Brain microvascular endothelial cell (primary cell): ENCODE data around the gene FAM162A.

ENCODE experiments used
- DNase-seq: peaks from one replicate; pipeline ENCODE4 v3.0.0-alpha.2; 2020
- H3K27ac ChIP-seq: fragments of 250-450 bp; sonication (Bioruptor Pico); 2 replicates; pipeline ENCODE4 v1.5.1; 2020; ENCODE audit warnings: mild to moderate bottlenecking, moderate library complexity
- H3K27me3 ChIP-seq: fragments of 250-450 bp; sonication (Bioruptor Pico); replicated peaks from 2 replicates; pipeline ENCODE4 v1.5.1; 2020; ENCODE audit warnings: mild to moderate bottlenecking
- H3K36me3 ChIP-seq: fragments of 250-450 bp; sonication (Bioruptor Pico); replicated peaks from 2 replicates; pipeline ENCODE4 v1.5.1; 2020; ENCODE audit warnings: mild to moderate bottlenecking
- H3K4me3 ChIP-seq: 2 replicates; pipeline ENCODE4 v1.5.1; 2011; ENCODE audit warnings: low read depth, mild to moderate bottlenecking, control low read depth, low read length, moderate library complexity
- CTCF ChIP-seq: IDR thresholded peaks from 2 replicates; pipeline ENCODE4 v1.5.1; 2011; ENCODE audit warnings: low read depth, mild to moderate bottlenecking, moderate library complexity, low read length, control low read depth, inconsistent platforms; ENCODE audit errors: missing control alignments
- in situ Hi-C: cut with HindIII; loops from 2 replicates; pipeline ENCODE4 v1.10.0; 2017; ENCODE audit warnings: low sequenced_read_pairs, low pct_ligation_motif_present

FAM162A gene

GRCh38 chr3:122389892-122390291 lies 5.9 kb downstream of the FAM162A start:
- TF ChIP-seq CTCF: no peak
- in situ Hi-C loops: no loop called here
- Histone ChIP-seq H3K4me3 (no peak overlapping the region), H3K27ac (no peak overlapping the region), H3K36me3 (no peaks in the 10 kb centered on the region), H3K27me3 (no peaks in the 10 kb centered on the region)
- no peak for DNase-seq

GRCh38 chr3:122390665-122391064 lies 6.7 kb downstream of the FAM162A start:
- Histone ChIP-seq H3K36me3 (no peaks in the 10 kb centered on the region), H3K4me3 (no peak overlapping the region), H3K27ac (no peak overlapping the region), H3K27me3 (no peaks in the 10 kb centered on the region)
- TF ChIP-seq CTCF: no peak
- no peak for DNase-seq
- in situ Hi-C loops: no loop called here

GRCh38 chr3:122391681-122392446 lies 7.9 kb downstream of the FAM162A start:
- Histone ChIP-seq H3K27me3 (no peaks in the 10 kb centered on the region), H3K36me3 (no peaks in the 10 kb centered on the region), H3K27ac (no peak overlapping the region), H3K4me3 (no peak overlapping the region)
- no peak for DNase-seq
- in situ Hi-C loops: no loop called here
- no peak for TF ChIP-seq CTCF

GRCh38 chr3:122392868-122393844 lies 9.2 kb downstream of the FAM162A start:
- no peak for DNase-seq
- H3K36me3 ChIP-seq: no peaks in the 10 kb centered on the region

GRCh38 chr3:122394173-122394572 lies 10.2 kb downstream of the FAM162A start:
- in situ Hi-C loops: no loop called here
- DNase-seq: no peak
- H3K27ac ChIP-seq: no peak overlapping the region
- no peak overlapping the region for H3K4me3 ChIP-seq
- no peak for TF ChIP-seq CTCF
- H3K27me3 ChIP-seq: no peaks in the 10 kb centered on the region
- H3K36me3 ChIP-seq: no peaks in the 10 kb centered on the region

More at GRCh38 chr3:122392868-122393844, 9.2 kb downstream of the FAM162A start:
- Histone ChIP-seq H3K27ac (no peak overlapping the region), H3K4me3 (no peak overlapping the region), H3K27me3 (no peaks in the 10 kb centered on the region)
- in situ Hi-C loops: no loop called here
- peak; percentile 73 for TF ChIP-seq CTCF
